CD14-positive monocyte (primary cell): ENCODE data around the gene CUX1. TPM values are rescaled to one million over a fixed set of nuclear protein-coding genes. Genes with fewer than 3 reads are reported as not detected.

Experiments used
- DNase-seq, 3 donors: peaks; one replicate each; pipeline ENCODE4 v3.0.0-alpha.2; 2011 to 2022
- H2AFZ ChIP-seq: 2 replicates; pipeline ENCODE4 v1.6.0; 2012; ENCODE audit warnings: mild to moderate bottlenecking, low read depth, low read length, inconsistent platforms; ENCODE audit not compliant: insufficient read depth, poor library complexity, severe bottlenecking
- H3K27ac ChIP-seq, 2 donors: 1 replicate in 1 of 2; 2 replicates in 1 of 2; pipeline ENCODE4 v1.5.1; 2012 to 2013; ENCODE audit warnings: low read length in 2 of 2, control low read depth in 1 of 2, inconsistent platforms in 1 of 2, low read depth in 1 of 2, mild to moderate bottlenecking in 1 of 2
- H3K27me3 ChIP-seq, 2 donors: one replicate each; pipeline versions ENCODE4 v1.6.0 to v1.6.1; 2011 to 2013; ENCODE audit warnings: low read length in 2 of 2; ENCODE audit not compliant: control insufficient read depth in 2 of 2, insufficient read depth in 2 of 2
- H3K36me3 ChIP-seq, 2 donors: replicated peaks in 1 of 2; 1 replicate in 1 of 2; 2 replicates in 1 of 2; pipeline versions ENCODE4 v1.5.1 to v1.6.1; 2012 to 2013; ENCODE audit warnings: low read length in 2 of 2, control low read depth in 1 of 2, inconsistent platforms in 1 of 2, mild to moderate bottlenecking in 1 of 2; ENCODE audit not compliant: insufficient read depth in 2 of 2, control insufficient read depth in 1 of 2
- H3K4me1 ChIP-seq, 2 donors: 1 replicate in 1 of 2; 2 replicates in 1 of 2; pipeline versions ENCODE4 v1.5.1 to v1.6.1; 2012 to 2013; ENCODE audit warnings: low read length in 2 of 2, control low read depth in 1 of 2, inconsistent platforms in 1 of 2, mild to moderate bottlenecking in 1 of 2, moderate library complexity in 1 of 2; ENCODE audit not compliant: insufficient read depth in 2 of 2, control insufficient read depth in 1 of 2
- H3K4me2 ChIP-seq: replicated peaks from 2 replicates; pipeline ENCODE3; 2012; ENCODE audit warnings: low read length, moderate library complexity, mild to moderate bottlenecking; ENCODE audit not compliant: poor library complexity, severe bottlenecking; ENCODE audit errors: extremely low read depth
- H3K4me3 ChIP-seq, 3 experiments: fragments of 200-600 bp in 1 of 3; sonication (generic) in 1 of 3; replicated peaks in 1 of 3; 1 replicate in 2 of 3; 2 replicates in 1 of 3; pipeline ENCODE4 v1.5.1; 2011 to 2013; ENCODE audit warnings: low read length in 3 of 3, mild to moderate bottlenecking in 3 of 3, control low read depth in 2 of 3, low read depth in 2 of 3, inconsistent platforms in 1 of 3, moderate library complexity in 1 of 3
- H3K79me2 ChIP-seq: 2 replicates; pipeline ENCODE4 v1.6.0; 2012; ENCODE audit warnings: mild to moderate bottlenecking, control low read depth, inconsistent platforms, low read length, moderate library complexity; ENCODE audit not compliant: insufficient read depth
- H3K9ac ChIP-seq: 2 replicates; pipeline ENCODE4 v1.6.0; 2017; ENCODE audit warnings: low read length, mild to moderate bottlenecking; ENCODE audit not compliant: insufficient read depth, poor library complexity, severe bottlenecking
- H3K9me3 ChIP-seq, 2 donors: replicated peaks in 1 of 2; 1 replicate in 1 of 2; 2 replicates in 1 of 2; pipeline versions ENCODE4 v1.5.1 to v1.6.1; 2012 to 2013; ENCODE audit warnings: low read length in 2 of 2, control low read depth in 1 of 2; ENCODE audit not compliant: control insufficient read depth in 1 of 2, insufficient read depth in 1 of 2
- H4K20me1 ChIP-seq: 2 replicates; pipeline ENCODE4 v1.6.0; 2012; ENCODE audit warnings: mild to moderate bottlenecking, low read length, control low read depth, moderate library complexity; ENCODE audit not compliant: insufficient read depth
- H3K27ac Mint-ChIP-seq, 7 donors: one replicate each; pipeline ENCODE4 v1.8.0; 2020; ENCODE audit warnings: mild to moderate bottlenecking in 7 of 7, mixed read lengths in 7 of 7, moderate library complexity in 6 of 7, inconsistent platforms in 2 of 7
- H3K27me3 Mint-ChIP-seq, 3 donors: one replicate each; pipeline ENCODE4 v1.8.0; 2021 to 2022; ENCODE audit warnings: low read depth in 3 of 3, mild to moderate bottlenecking in 3 of 3, mixed read lengths in 3 of 3, moderate library complexity in 3 of 3, inconsistent platforms in 1 of 3
- H3K36me3 Mint-ChIP-seq, 2 donors: one replicate each; pipeline ENCODE4 v1.8.0; 2020; ENCODE audit warnings: mixed read lengths in 2 of 2, inconsistent platforms in 1 of 2, mild to moderate bottlenecking in 1 of 2
- H3K4me1 Mint-ChIP-seq: one replicate; pipeline ENCODE4 v1.8.0; 2020; ENCODE audit warnings: mild to moderate bottlenecking, mixed read lengths
- H3K4me3 Mint-ChIP-seq, 2 donors: one replicate each; pipeline ENCODE4 v1.8.0; 2020; ENCODE audit warnings: mild to moderate bottlenecking in 2 of 2, mixed read lengths in 2 of 2, moderate library complexity in 1 of 2
- H3K9me3 Mint-ChIP-seq, 7 donors: one replicate each; pipeline ENCODE4 v1.8.0; 2020 to 2022; ENCODE audit warnings: mixed read lengths in 7 of 7, mild to moderate bottlenecking in 6 of 7, moderate library complexity in 6 of 7, inconsistent platforms in 2 of 7
- WGBS: methylation state at CpG from one replicate; pipeline ENCODE4 v1.1.5; 2013; ENCODE audit warnings: missing lambda C conversion rate; ENCODE audit not compliant: insufficient coverage; 5-methylcytosine and 5-hydroxymethylcytosine counted together
- intact Hi-C, 2 donors: fragments of 100-400 bp; cut with micrococcal nuclease; formaldehyde crosslinking; loops; one replicate each; pipeline versions ENCODE4 v1.15.0 to v1.15.1; 2023
- polyA plus RNA-seq, 3 donors: library from polyadenylated mRNA; depleted of rRNA in 1 of 3; unstranded in 2 of 3; stranded (reverse) in 1 of 3; fragments of 300-500 nt in 2 of 3; fragments of >200 nt in 1 of 3; fragmentation: Illumina TruSeq in 2 of 3; gene quantifications; 1 replicate in 2 of 3; 2 replicates in 1 of 3; pipeline ENCODE4 v1.2.3, GENCODE V29; 2012 to 2021
- TF ChIP-seq, protein P1 (sequence below): fragments of 200-600 bp; IDR thresholded peaks from one replicate; pipeline ENCODE4 v1.8.0; 2022; ENCODE audit warnings: antibody characterized with exemption, mild to moderate bottlenecking

The CUX1 gene
- polyA plus RNA-seq, 3 donors = 17.6 to 38.0 (median 28.0) TPM

DNA sequence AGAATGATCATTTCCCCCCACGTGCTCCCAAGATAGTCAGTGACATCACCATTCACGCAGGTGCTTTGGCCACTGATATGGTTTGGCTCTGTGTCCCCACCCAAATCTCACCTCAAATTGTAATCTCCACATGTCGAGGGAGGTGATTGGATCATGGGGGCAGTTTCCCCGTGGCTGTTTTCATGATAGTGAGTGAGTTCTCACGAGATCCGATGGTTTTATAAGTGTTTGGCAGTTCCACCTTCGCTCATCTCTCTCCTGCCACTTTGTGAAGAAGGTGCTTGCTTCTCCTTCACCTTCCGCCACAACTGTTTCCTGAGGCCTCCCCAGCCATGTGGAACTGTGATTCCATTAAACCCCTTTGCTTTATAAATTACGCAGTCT, 263.8 kb downstream of the CUX1 start:
- TF ChIP-seq, protein P1, sequence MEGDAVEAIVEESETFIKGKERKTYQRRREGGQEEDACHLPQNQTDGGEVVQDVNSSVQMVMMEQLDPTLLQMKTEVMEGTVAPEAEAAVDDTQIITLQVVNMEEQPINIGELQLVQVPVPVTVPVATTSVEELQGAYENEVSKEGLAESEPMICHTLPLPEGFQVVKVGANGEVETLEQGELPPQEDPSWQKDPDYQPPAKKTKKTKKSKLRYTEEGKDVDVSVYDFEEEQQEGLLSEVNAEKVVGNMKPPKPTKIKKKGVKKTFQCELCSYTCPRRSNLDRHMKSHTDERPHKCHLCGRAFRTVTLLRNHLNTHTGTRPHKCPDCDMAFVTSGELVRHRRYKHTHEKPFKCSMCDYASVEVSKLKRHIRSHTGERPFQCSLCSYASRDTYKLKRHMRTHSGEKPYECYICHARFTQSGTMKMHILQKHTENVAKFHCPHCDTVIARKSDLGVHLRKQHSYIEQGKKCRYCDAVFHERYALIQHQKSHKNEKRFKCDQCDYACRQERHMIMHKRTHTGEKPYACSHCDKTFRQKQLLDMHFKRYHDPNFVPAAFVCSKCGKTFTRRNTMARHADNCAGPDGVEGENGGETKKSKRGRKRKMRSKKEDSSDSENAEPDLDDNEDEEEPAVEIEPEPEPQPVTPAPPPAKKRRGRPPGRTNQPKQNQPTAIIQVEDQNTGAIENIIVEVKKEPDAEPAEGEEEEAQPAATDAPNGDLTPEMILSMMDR = no peak
- no peak overlapping the region for H3K9ac ChIP-seq
- H3K4me2 ChIP-seq = no peak overlapping the region
- H3K4me3 Mint-ChIP-seq = no peak overlapping the region
- H3K36me3 Mint-ChIP-seq = peaks cover 55 to 83% of the 10 kb centered on the region in 2 donors
- peaks cover 0 to 2% (median 0%) of the 10 kb centered on the region in 3 donors for H3K27me3 Mint-ChIP-seq
- DNase-seq = no peak
- peaks cover 14% of the 10 kb centered on the region for H3K79me2 ChIP-seq
- no peaks in the 10 kb centered on the region for H3K4me1 Mint-ChIP-seq
- H3K9me3 Mint-ChIP-seq = peaks cover 19 to 39% (median 33%) of the 10 kb centered on the region in 7 donors
- H3K4me1 ChIP-seq = no peaks in the 10 kb centered on the region
- H4K20me1 ChIP-seq = peaks cover 33% of the 10 kb centered on the region
- H3K27ac ChIP-seq = no peak overlapping the region
- WGBS = 93% methylated on average over 3 of the region's 9 CpGs
- intact Hi-C loops = no loop called here
- H2AFZ ChIP-seq = no peak overlapping the region
- peaks cover 22 to 38% of the 10 kb centered on the region in 2 donors for H3K9me3 ChIP-seq
- H3K27me3 ChIP-seq = no peaks in the 10 kb centered on the region
- H3K4me3 ChIP-seq = no peak overlapping the region
- peak overlapping the region in 3 of 7 donors; percentile 12 to 74 (median 37) for H3K27ac Mint-ChIP-seq
- H3K36me3 ChIP-seq = peaks cover 29 to 77% of the 10 kb centered on the region in 2 donors

DNA sequence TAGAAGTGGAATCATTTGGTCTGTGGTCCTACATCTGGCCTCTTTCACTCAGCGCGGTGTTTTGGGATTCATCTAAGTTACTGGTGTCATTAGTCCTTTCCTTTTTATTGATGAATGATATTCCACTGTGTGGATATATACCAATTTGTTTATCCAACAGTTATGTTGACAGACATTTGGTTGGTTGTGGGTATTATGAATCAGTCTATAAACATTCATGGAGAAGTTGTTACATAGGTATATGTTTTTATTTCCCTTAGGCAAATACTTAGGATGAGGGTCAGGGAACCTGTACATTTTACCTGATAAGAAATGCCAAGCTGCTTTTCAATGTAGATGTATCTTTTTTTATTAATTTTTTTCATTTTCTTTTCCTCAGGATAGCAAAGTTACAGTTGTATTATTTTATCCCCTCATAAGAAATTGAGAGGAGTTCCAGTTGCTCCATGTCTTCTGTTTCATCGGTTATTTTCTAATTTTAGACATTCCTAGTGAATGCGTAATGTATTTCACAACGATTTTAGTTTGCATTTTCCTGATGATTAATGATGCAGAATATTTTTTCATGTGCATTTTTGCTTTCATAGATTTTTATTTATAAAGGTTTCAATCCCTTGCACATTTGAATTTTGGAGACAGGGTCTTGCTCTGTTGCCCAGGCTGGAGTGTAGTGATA, 265.4 kb downstream of the CUX1 start:
- no CpG with 5 or more reads among the region's 5 CpGs for WGBS
- no peak overlapping the region for H3K4me3 Mint-ChIP-seq

More for the DNA sequence above, 265.4 kb downstream of the CUX1 start:
- peaks cover 19 to 39% (median 33%) of the 10 kb centered on the region in 7 donors for H3K9me3 Mint-ChIP-seq
- intact Hi-C loops = no loop called here
- Histone ChIP-seq H3K9me3 (peaks cover 22 to 38% of the 10 kb centered on the region in 2 donors), H3K4me3 (no peak overlapping the region), H3K4me2 (no peak overlapping the region), H4K20me1 (peaks cover 27% of the 10 kb centered on the region), H3K4me1 (no peaks in the 10 kb centered on the region), H3K27ac (no peak overlapping the region), H3K9ac (no peak overlapping the region), H3K27me3 (no peaks in the 10 kb centered on the region), H2AFZ (no peak overlapping the region), H3K36me3 (peaks cover 29 to 70% of the 10 kb centered on the region in 2 donors), H3K79me2 (peaks cover 14% of the 10 kb centered on the region)
- H3K27me3 Mint-ChIP-seq = peaks cover 0 to 2% (median 0%) of the 10 kb centered on the region in 3 donors
- peaks cover 58 to 83% of the 10 kb centered on the region in 2 donors for H3K36me3 Mint-ChIP-seq
- TF ChIP-seq, protein P1 = no peak
- DNase-seq = no peak
- H3K4me1 Mint-ChIP-seq = no peaks in the 10 kb centered on the region
- H3K27ac Mint-ChIP-seq = peak overlapping the region in 2 of 7 donors; percentile 46 to 74
